ENCODE results near the gene TRAK1.

DNA sequence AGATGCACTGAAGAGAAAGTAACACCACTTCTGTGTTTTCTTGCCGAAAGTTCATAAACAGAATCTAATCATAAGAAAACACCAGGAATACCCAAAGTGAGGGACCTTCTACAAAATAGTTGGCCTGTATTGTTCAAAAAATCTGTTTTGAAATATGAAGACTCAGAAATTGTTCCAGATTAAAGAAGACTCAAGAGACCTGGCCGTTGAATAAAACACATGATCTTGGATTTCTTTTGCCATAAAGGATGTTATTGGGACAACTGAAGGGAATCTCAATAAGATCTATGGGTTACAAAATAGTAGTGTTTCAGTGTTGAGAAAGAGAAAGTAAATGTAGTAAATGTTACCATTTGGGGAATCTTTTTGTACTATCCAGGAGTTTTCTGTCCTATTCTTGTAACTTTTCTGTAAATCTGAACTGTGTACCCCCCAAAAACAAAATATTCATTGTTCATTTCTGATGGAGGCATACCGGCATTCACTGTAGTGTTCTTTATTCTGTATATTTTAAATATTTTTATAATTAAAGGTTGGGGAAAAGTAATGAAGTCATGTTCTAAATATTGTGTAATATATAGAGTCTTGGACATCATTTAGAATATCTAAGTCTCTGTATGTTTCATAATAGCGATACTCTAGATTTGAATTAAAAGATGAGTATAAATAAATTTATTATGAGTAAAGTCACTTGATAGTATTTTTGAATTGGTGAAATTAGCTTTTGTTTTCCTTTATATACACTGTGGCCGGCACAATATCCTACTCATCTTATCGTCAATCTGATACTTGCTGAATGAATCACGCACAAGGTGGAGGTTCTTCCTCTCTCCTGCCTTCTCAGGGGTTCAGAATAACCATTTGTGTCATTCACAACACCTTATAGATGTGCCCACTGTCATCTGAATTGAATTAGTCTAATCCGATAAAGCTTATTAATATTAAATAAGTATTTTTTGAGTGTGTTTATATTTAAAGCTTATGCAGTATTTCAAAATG, 66.7 kb downstream of the TRAK1 start:
- TF ChIP-seq, protein P1, sequence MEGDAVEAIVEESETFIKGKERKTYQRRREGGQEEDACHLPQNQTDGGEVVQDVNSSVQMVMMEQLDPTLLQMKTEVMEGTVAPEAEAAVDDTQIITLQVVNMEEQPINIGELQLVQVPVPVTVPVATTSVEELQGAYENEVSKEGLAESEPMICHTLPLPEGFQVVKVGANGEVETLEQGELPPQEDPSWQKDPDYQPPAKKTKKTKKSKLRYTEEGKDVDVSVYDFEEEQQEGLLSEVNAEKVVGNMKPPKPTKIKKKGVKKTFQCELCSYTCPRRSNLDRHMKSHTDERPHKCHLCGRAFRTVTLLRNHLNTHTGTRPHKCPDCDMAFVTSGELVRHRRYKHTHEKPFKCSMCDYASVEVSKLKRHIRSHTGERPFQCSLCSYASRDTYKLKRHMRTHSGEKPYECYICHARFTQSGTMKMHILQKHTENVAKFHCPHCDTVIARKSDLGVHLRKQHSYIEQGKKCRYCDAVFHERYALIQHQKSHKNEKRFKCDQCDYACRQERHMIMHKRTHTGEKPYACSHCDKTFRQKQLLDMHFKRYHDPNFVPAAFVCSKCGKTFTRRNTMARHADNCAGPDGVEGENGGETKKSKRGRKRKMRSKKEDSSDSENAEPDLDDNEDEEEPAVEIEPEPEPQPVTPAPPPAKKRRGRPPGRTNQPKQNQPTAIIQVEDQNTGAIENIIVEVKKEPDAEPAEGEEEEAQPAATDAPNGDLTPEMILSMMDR (IDR thresholded peaks at IDR 0.05; ENCODE audit: poor library complexity) = no peak
- TF ChIP-seq EZH2phosphoT487 (IDR thresholded peaks at IDR 0.05; ENCODE audit: low read depth, severe bottlenecking, unreplicated experiment) = no peak
- no peak for TF ChIP-seq EZH2 (IDR thresholded peaks at IDR 0.05; ENCODE audit: borderline replicate concordance)
